Spleen (tissue), 11 donors: ENCODE data around the gene LIN7A. TPM values are rescaled to one million over a fixed set of nuclear protein-coding genes. Genes with fewer than 3 reads are reported as not detected.

Experiments
- DNase-seq: peaks from one replicate; pipeline ENCODE4 v3.0.0-alpha.2; 2020
- H3K27ac ChIP-seq, 8 donors: fragments of 200-600 bp; sonication (generic) in 7 of 8; 1 replicate in 4 of 8; 2 replicates in 4 of 8; pipeline versions ENCODE4 v1.5.0 to v1.8.0; 2016 to 2021; ENCODE audit warnings: inconsistent platforms in 4 of 8, mild to moderate bottlenecking in 4 of 8, moderate library complexity in 1 of 8
- H3K27me3 ChIP-seq, 7 donors: fragments of 200-600 bp; sonication (generic) in 6 of 7; replicated peaks in 1 of 7; 1 replicate in 4 of 7; 2 replicates in 3 of 7; pipeline versions ENCODE4 v1.5.0 to v1.8.0; 2016 to 2021; ENCODE audit warnings: inconsistent platforms in 3 of 7, mild to moderate bottlenecking in 1 of 7
- H3K36me3 ChIP-seq, 6 donors: fragments of 200-600 bp; sonication (generic) in 5 of 6; 1 replicate in 4 of 6; 2 replicates in 2 of 6; pipeline versions ENCODE4 v1.5.0 to v1.8.0; 2016 to 2021; ENCODE audit warnings: inconsistent platforms in 2 of 6
- H3K4me1 ChIP-seq, 6 donors: fragments of 200-600 bp; sonication (generic) in 5 of 6; 1 replicate in 3 of 6; 2 replicates in 3 of 6; pipeline versions ENCODE4 v1.5.0 to v1.8.0; 2016 to 2021; ENCODE audit warnings: inconsistent platforms in 3 of 6
- H3K4me3 ChIP-seq, 8 donors: fragments of 200-600 bp; sonication (generic) in 7 of 8; 1 replicate in 4 of 8; 2 replicates in 4 of 8; pipeline versions ENCODE4 v1.5.0 to v1.8.0; 2016 to 2021; ENCODE audit warnings: inconsistent platforms in 4 of 8, mild to moderate bottlenecking in 4 of 8, moderate library complexity in 2 of 8
- H3K9me3 ChIP-seq, 8 donors: fragments of 200-600 bp; sonication (generic) in 7 of 8; 1 replicate in 4 of 8; 2 replicates in 4 of 8; pipeline versions ENCODE4 v1.5.0 to v1.8.0; 2016 to 2021; ENCODE audit warnings: inconsistent platforms in 4 of 8
- CTCF ChIP-seq, 11 experiments: fragments of 200-600 bp in 7 of 11; fragments of 450-650 bp in 4 of 11; sonication (generic) in 4 of 11; IDR thresholded peaks in 8 of 11; conservative IDR thresholded peaks in 3 of 11; 1 replicate in 7 of 11; 2 replicates in 4 of 11; pipeline versions ENCODE4 v1.4.0 to v1.8.0; 2016 to 2021; ENCODE audit warnings: antibody characterized with exemption in 11 of 11, inconsistent platforms in 4 of 11, mild to moderate bottlenecking in 1 of 11
- POLR2A ChIP-seq, 3 donors: fragments of 450-650 bp; IDR thresholded peaks; one replicate each; pipeline ENCODE4 v1.5.1; 2017; ENCODE audit warnings: antibody characterized with exemption in 3 of 3, mild to moderate bottlenecking in 1 of 3
- POLR2AphosphoS5 ChIP-seq, 3 donors: sonication (generic); formaldehyde crosslinking; IDR thresholded peaks; one replicate each; pipeline ENCODE4 v1.5.1; 2017; ENCODE audit warnings: antibody characterized with exemption in 3 of 3
- WGBS, 5 donors: extraction: QIAGEN DNeasy Blood & Tissue Kit in 3 of 5; methylation state at CpG; one replicate each; pipeline versions ENCODE4 v1.1.5 to v1.1.7; 2013 to 2018; 5-methylcytosine and 5-hydroxymethylcytosine counted together
- intact Hi-C: fragments of 100-400 bp; cut with DNase I; formaldehyde crosslinking; loops from one replicate; pipeline ENCODE4 v1.15.0; 2023; ENCODE audit warnings: low total_unique reads
- polyA plus RNA-seq, 3 donors: library from polyadenylated mRNA; stranded (reverse); fragments of 200-250 nt; gene quantifications; one replicate each; pipeline ENCODE4 v1.2.1, GENCODE V29; 2013
- total RNA-seq, 7 donors: library from RNA; depleted of rRNA in 3 of 7; stranded (reverse); fragments of >200 nt in 3 of 7; fragmentation: NEBNext Ultra II Directional in 4 of 7; extraction: Animal tissue kit (Norgen Biotek cat#: 25700) in 4 of 7; gene quantifications; one replicate each; pipeline versions ENCODE4 v1.1.0 to v1.2.1, GENCODE V29; 2016 to 2021
- donor health status: healthy with polysubstance abuse.
- donor health status: DM: no; HTN: no; CAD: no; lungs with moderate emphysema.
- donor health status: DM: no; HTN: no; CAD: no.
- donor health status: Bipolar disorder and iron deficiency.
- donor health status: healthy.
- donor health status: DM: no; HTN: no; CAD: no.
- donor health status: DM: yes; HTN: yes; CAD: no.

The LIN7A gene
- total and polyA plus RNA-seq, 10 donors, result 1.7 to 31.6 (median 13.1) TPM

- Histone ChIP-seq H3K27ac (no peak overlapping the region), H3K27me3 (no peaks in the 10 kb centered on the region), H3K4me3 (no peak overlapping the region), H3K36me3 (no peaks in the 10 kb centered on the region), H3K9me3 (no peaks in the 10 kb centered on the region), H3K4me1 (peaks cover 0 to 4% (median 0%) of the 10 kb centered on the region in 6 donors)
- intact Hi-C loops, result no loop called here
- DNase-seq, result no peak
- WGBS, 5 donors, result 55 to 73% (median 66%) methylated on average over 4 of the region's 4 CpGs
- no peak for TF ChIP-seq POLR2A (IDR thresholded peaks at IDR 0.05)
- no peak for TF ChIP-seq POLR2AphosphoS5 (IDR thresholded peaks at IDR 0.05)
- TF ChIP-seq CTCF (IDR thresholded peaks at IDR 0.05 in 8 of 11, conservative IDR thresholded peaks at IDR 0.05 in 3 of 11), result no peak
Observed at GRCh38 chr12:80838024-80838658, 99.6 kb downstream of the LIN7A start.

- no peak overlapping the region for H3K4me3 ChIP-seq
- intact Hi-C loops, result no loop called here
- H3K36me3 ChIP-seq, result no peaks in the 10 kb centered on the region
- no peak overlapping the region for H3K27ac ChIP-seq
- TF ChIP-seq POLR2A (IDR thresholded peaks at IDR 0.05) (no peak), CTCF (IDR thresholded peaks at IDR 0.05 in 8 of 11, conservative IDR thresholded peaks at IDR 0.05 in 3 of 11) (peak in 5 of 11 experiments; percentile 12 to 49 (median 39)), POLR2AphosphoS5 (IDR thresholded peaks at IDR 0.05) (no peak)
- 44 to 53% (median 47%) methylated on average over 5 of the region's 5 CpGs for WGBS, 5 donors
- no peak for DNase-seq
- no peaks in the 10 kb centered on the region for H3K27me3 ChIP-seq
- no peaks in the 10 kb centered on the region for H3K9me3 ChIP-seq
- peaks cover 0 to 4% (median 0%) of the 10 kb centered on the region in 6 donors for H3K4me1 ChIP-seq
Observed at GRCh38 chr12:80837342-80837978, 100.3 kb downstream of the LIN7A start.

GRCh38 chr12:80834724-80835123, 103.0 kb downstream of the LIN7A start:
- no peaks in the 10 kb centered on the region for H3K27me3 ChIP-seq
- intact Hi-C loops, result no loop called here

More at GRCh38 chr12:80834724-80835123, 103.0 kb downstream of the LIN7A start:
- no peaks in the 10 kb centered on the region for H3K36me3 ChIP-seq
- no peak overlapping the region for H3K27ac ChIP-seq
- TF ChIP-seq POLR2AphosphoS5 (IDR thresholded peaks at IDR 0.05), result no peak
- TF ChIP-seq CTCF (IDR thresholded peaks at IDR 0.05 in 8 of 11, conservative IDR thresholded peaks at IDR 0.05 in 3 of 11), result no peak
- no peak for TF ChIP-seq POLR2A (IDR thresholded peaks at IDR 0.05)
- peaks cover 0 to 4% (median 0%) of the 10 kb centered on the region in 6 donors for H3K4me1 ChIP-seq
- no peaks in the 10 kb centered on the region for H3K9me3 ChIP-seq
- H3K4me3 ChIP-seq, result no peak overlapping the region
- DNase-seq, result no peak
- WGBS, 5 donors, result 0 to 44% (median 0%) methylated on average over 1 of the region's 1 CpG
